ENCODE measurements around the gene TVP23A. TPM values are rescaled to one million over a fixed set of nuclear protein-coding genes. Genes with fewer than 3 reads are reported as not detected.

TVP23A gene
- total and polyA plus RNA-seq, 2 experiments from 2014 or later, result 2.0 to 2.1 TPM

DNA sequence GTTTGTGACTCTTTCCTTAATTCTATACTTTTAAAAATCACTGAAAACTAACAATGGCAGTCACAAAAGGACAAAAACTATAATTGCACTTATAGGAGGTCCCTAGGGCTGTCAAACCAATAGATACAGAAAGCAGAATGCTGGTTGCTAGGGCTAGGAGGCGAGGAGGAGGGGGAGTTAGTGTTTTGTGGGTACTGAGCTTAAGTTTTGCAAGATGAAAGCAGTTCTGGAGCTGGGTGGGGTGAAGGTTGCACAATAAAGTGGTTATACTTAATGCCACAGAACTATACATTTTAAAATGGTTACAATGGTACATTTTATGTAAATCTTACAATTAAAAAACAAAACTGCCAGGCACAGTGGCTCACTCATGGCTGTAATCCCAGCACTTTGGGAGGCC, 47.7 kb downstream of the TVP23A start:
- DNase-seq (ENCODE audit: low read depth in 1 of 2, low spot score in 1 of 2), result peak in 1 of 2 donors; percentile 42
- H3K9me3 ChIP-seq (ENCODE audit: low read depth), result no peaks in the 10 kb centered on the region
- TF ChIP-seq, protein P1, sequence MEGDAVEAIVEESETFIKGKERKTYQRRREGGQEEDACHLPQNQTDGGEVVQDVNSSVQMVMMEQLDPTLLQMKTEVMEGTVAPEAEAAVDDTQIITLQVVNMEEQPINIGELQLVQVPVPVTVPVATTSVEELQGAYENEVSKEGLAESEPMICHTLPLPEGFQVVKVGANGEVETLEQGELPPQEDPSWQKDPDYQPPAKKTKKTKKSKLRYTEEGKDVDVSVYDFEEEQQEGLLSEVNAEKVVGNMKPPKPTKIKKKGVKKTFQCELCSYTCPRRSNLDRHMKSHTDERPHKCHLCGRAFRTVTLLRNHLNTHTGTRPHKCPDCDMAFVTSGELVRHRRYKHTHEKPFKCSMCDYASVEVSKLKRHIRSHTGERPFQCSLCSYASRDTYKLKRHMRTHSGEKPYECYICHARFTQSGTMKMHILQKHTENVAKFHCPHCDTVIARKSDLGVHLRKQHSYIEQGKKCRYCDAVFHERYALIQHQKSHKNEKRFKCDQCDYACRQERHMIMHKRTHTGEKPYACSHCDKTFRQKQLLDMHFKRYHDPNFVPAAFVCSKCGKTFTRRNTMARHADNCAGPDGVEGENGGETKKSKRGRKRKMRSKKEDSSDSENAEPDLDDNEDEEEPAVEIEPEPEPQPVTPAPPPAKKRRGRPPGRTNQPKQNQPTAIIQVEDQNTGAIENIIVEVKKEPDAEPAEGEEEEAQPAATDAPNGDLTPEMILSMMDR (IDR thresholded peaks at IDR 0.05; ENCODE audit: low read depth, low read length), result no peak
- no peaks in the 10 kb centered on the region for H3K36me3 ChIP-seq
- no peak overlapping the region for H3K4me3 ChIP-seq
- H3K4me1 ChIP-seq (ENCODE audit: low read depth), result no peaks in the 10 kb centered on the region
- H3K27ac ChIP-seq, result no peak overlapping the region
- no peaks in the 10 kb centered on the region for H3K27me3 ChIP-seq

DNA sequence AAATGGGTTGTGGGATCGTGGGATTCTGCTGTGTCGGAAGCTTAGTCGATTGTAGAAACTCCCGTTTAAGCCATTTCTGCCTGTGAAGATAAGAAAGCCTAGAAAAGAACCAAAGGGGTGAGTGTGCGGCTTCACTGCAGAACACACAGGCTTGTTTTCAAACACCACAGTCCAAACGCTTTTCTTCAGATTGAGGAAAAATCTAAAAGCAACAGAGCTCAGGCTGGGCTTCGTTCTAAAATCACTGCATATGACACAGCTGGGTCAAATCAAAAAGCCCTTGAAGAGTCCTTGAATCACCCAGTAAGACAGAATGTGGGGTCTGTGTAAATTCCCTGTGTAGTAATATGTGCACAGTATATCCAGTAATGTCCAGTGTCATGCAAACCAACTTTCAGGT, 49.2 kb downstream of the TVP23A start:
- Histone ChIP-seq H3K27ac (peak overlapping the region; percentile 19), H3K36me3 (no peaks in the 10 kb centered on the region), H3K27me3 (no peaks in the 10 kb centered on the region), H3K4me3 (no peak overlapping the region), H3K4me1 (ENCODE audit: low read depth) (no peaks in the 10 kb centered on the region), H3K9me3 (ENCODE audit: low read depth) (no peaks in the 10 kb centered on the region)
- no peak for DNase-seq (ENCODE audit: low read depth in 1 of 2, low spot score in 1 of 2)
- TF ChIP-seq, protein P1 (IDR thresholded peaks at IDR 0.05; ENCODE audit: low read depth, low read length), result no peak

DNA sequence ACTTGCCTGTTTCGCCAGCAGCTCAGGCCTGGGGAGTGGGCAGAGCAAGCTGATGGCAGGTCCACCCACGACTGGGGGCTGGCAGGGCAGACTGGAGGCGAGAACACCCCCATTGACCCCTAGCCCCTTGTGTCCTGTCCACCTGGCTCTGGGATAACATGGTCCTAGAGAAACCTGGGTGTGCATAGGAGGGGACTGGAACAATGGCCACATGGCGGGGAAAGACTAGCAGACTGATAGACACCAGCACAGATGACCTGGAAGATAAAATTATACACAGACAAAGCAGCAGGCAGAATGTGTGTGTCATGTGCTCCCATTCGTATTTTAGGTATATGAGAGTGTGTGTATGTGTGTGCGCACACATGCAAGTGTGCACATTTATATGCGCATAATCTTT, 51.5 kb downstream of the TVP23A start:
- H3K36me3 ChIP-seq, result peaks cover 2% of the 10 kb centered on the region
- no peak for DNase-seq (ENCODE audit: low read depth in 1 of 2, low spot score in 1 of 2)
- no peak overlapping the region for H3K27ac ChIP-seq
- no peak overlapping the region for H3K4me3 ChIP-seq
- H3K9me3 ChIP-seq (ENCODE audit: low read depth), result no peaks in the 10 kb centered on the region
- H3K4me1 ChIP-seq (ENCODE audit: low read depth), result no peaks in the 10 kb centered on the region
- TF ChIP-seq, protein P1 (IDR thresholded peaks at IDR 0.05; ENCODE audit: low read depth, low read length), result no peak
- no peaks in the 10 kb centered on the region for H3K27me3 ChIP-seq

DNA sequence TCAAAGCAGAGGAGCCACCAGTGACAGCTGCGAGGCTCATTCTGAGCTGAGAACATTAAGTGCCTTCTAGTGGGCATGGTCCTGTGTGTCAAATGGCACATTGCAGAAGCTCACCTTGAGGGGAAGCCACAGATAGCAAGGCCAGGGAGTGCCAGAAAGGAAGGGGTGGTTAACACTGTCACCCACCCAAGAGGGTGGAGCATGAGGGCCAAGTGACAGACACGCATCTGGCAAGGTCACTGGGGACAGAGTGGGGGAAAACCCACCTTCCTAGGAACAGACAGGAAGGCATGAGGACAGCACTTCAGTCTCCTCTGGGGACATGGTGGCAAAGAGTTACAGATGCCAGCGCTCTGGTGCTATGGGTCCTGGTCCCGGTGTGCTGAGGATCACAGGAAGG, 52.8 kb downstream of the TVP23A start:
- DNase-seq (ENCODE audit: low read depth in 1 of 2, low spot score in 1 of 2), result no peak
- Histone ChIP-seq H3K27ac (no peak overlapping the region), H3K36me3 (peaks cover 8% of the 10 kb centered on the region), H3K4me1 (ENCODE audit: low read depth) (no peaks in the 10 kb centered on the region), H3K4me3 (no peak overlapping the region), H3K27me3 (no peaks in the 10 kb centered on the region), H3K9me3 (ENCODE audit: low read depth) (no peaks in the 10 kb centered on the region)
- TF ChIP-seq, protein P1 (IDR thresholded peaks at IDR 0.05; ENCODE audit: low read depth, low read length), result no peak

DNA sequence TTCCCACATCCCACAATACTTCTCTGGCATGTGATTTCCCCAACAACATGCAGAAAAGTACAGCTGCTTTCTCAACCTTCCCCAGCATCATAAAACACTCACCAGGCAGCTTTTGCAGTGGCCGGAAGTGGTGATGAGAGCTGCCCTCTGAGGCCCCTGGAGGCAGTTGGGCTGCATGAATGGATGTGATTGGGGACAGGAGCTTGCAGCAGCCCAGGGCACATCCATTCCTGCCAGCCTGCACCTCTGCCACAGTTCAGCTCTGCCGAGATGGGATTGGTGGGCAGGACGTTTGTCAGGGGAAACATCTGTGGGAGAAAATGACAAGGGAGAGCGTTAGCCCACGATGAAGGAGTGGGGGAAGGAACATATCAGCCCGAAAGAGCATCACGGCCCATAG, 55.1 kb downstream of the TVP23A start:
- H3K36me3 ChIP-seq, result peaks cover 29% of the 10 kb centered on the region
- no peak for DNase-seq (ENCODE audit: low read depth in 1 of 2, low spot score in 1 of 2)
- TF ChIP-seq, protein P1 (IDR thresholded peaks at IDR 0.05; ENCODE audit: low read depth, low read length), result no peak
- no peaks in the 10 kb centered on the region for H3K4me1 ChIP-seq (ENCODE audit: low read depth)
- H3K9me3 ChIP-seq (ENCODE audit: low read depth), result no peaks in the 10 kb centered on the region
- H3K27me3 ChIP-seq, result no peaks in the 10 kb centered on the region
- H3K27ac ChIP-seq, result no peak overlapping the region
- H3K4me3 ChIP-seq, result no peak overlapping the region

All from cardiac muscle cell (in vitro differentiated cells and primary cell).